ENCODE results near the gene AMOTL1. TPM values are rescaled to one million over a fixed set of nuclear protein-coding genes. Genes with fewer than 3 reads are reported as not detected.
"Not testable (repeated sequence)": the region's sequence is repeated elsewhere in the genome, so short reads cannot be mapped to it uniquely, and the experiment has no call there.

The AMOTL1 gene
- polyA plus RNA-seq, 3 donors, result 39.1 to 49.9 (median 47.3) TPM

- no peak for DNase-seq (ENCODE audit: extremely low read depth in 1 of 11, low read depth in 9 of 11, low spot score in 4 of 11)
These were observed 67.4 kb downstream of the AMOTL1 start for GRCh38 chr11:94835594-94835927.

- DNase-seq (ENCODE audit: extremely low read depth in 1 of 11, low read depth in 9 of 11, low spot score in 4 of 11), result no peak
These were observed 69.2 kb downstream of the AMOTL1 start for GRCh38 chr11:94837317-94837716.

GRCh38 chr11:94838027-94838731, 70.0 kb downstream of the AMOTL1 start:
- no peak for DNase-seq (ENCODE audit: extremely low read depth in 1 of 11, low read depth in 9 of 11, low spot score in 4 of 11)

DNA sequence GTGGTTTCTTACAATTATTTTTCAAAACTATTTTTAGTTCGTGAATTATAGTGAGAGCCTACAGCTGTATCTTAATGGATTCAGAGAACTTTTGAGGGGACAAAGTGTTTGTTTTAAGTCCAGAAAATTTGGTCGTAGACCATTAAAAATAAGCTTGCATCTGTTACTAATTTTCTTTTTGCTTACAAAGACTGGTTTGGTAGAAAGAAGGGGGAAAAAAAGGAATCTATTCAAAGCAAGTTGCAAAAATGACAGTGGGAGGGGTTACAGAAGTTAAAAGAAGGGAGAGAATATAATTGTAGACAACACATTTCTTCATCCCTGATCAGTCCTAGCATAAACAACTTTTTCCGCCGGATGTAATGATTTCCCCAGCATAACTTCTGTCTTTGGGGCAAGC, 72.1 kb downstream of the AMOTL1 start:
- peak in 8 of 11 donors; percentile 12 to 57 (median 28) for DNase-seq (ENCODE audit: extremely low read depth in 1 of 11, low read depth in 9 of 11, low spot score in 4 of 11)

DNA sequence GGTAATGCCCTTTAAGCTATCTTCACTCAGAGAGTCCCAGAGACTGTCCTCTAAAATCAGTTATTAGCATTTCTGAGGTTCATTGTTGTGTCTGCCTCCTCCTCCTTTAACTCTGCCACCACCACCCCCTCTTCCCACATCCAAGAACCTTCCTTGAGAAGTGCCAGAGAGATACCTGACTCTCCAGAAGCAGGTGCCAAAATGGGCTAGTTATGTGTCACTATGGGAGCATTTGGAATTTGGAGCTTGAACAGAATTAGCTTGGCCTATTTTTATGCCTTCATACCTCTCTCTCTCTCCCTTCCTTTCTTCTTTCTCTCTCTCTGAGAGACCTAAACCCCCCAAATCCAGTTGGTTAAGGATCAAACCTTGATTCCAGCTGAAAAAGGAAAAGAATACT, 75.9 kb downstream of the AMOTL1 start:
- DNase-seq (ENCODE audit: extremely low read depth in 1 of 11, low read depth in 9 of 11, low spot score in 4 of 11), result no peak

GRCh38 chr11:94845622-94846021, 77.5 kb downstream of the AMOTL1 start:
- DNase-seq (ENCODE audit: extremely low read depth in 1 of 11, low read depth in 9 of 11, low spot score in 4 of 11), result no peak

DNA sequence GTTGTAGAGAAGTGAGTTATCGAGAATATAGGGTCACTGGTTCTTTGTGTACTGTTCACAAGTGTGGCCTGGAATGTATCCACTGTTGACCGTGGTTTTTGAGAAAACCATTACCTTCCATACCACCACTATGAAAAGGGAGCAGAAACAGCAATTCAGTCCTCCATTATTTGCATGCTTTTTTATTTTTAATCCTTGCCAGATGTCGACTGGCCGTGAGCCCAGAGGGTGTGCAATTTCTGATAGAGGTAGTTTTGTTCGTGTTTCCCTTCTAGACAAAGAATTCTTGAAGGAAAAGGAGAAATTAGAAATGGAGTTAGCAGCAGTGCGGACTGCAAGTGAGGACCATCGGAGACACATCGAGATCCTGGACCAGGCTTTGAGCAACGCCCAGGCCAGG, 81.7 kb downstream of the AMOTL1 start:
- DNase-seq (ENCODE audit: extremely low read depth in 1 of 11, low read depth in 9 of 11, low spot score in 4 of 11), result no peak

DNA sequence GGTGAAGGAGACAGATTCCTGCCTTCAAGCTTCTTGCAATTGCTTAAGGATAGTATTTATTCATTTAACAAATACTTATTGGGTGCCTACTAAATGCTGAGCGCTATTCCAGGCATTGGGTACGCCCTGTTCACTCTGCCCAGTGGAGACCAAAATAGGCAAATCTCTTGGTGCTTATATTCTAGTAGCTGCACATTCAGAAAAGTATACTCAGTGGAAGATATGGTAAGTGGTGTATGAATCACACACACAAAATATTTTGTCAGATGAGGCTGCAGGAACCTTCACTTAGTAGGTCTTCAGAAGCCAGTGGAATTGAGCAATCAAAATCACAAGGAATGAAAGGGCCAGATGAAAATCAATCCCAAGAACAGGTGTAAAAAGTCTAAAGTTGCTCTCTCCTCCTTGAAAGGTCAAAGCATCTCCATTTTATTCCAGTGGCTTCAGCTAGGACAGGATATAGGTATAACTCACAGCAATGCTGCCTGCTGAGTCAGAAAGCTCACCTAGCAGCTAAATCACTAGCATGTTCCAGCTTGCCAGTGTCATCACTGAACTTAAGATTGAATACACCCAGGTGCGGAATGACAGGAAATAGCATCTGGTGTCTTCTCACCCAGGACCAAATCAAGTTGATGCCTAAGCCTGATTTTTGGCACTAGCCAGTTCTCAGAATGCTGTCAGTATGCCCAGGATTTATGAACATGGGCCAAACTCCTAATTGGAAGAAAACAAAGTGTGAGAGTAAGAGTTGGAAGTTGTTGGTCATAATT, 83.9 kb downstream of the AMOTL1 start:
- no peak for DNase-seq (ENCODE audit: extremely low read depth in 1 of 11, low read depth in 9 of 11, low spot score in 4 of 11)

- DNase-seq (ENCODE audit: extremely low read depth in 1 of 11, low read depth in 9 of 11, low spot score in 4 of 11), result not testable (repeated sequence)
These were observed 85.1 kb downstream of the AMOTL1 start for GRCh38 chr11:94853288-94853687.

GRCh38 chr11:94853836-94854235, 85.7 kb downstream of the AMOTL1 start:
- no peak for DNase-seq (ENCODE audit: extremely low read depth in 1 of 11, low read depth in 9 of 11, low spot score in 4 of 11)

DNA sequence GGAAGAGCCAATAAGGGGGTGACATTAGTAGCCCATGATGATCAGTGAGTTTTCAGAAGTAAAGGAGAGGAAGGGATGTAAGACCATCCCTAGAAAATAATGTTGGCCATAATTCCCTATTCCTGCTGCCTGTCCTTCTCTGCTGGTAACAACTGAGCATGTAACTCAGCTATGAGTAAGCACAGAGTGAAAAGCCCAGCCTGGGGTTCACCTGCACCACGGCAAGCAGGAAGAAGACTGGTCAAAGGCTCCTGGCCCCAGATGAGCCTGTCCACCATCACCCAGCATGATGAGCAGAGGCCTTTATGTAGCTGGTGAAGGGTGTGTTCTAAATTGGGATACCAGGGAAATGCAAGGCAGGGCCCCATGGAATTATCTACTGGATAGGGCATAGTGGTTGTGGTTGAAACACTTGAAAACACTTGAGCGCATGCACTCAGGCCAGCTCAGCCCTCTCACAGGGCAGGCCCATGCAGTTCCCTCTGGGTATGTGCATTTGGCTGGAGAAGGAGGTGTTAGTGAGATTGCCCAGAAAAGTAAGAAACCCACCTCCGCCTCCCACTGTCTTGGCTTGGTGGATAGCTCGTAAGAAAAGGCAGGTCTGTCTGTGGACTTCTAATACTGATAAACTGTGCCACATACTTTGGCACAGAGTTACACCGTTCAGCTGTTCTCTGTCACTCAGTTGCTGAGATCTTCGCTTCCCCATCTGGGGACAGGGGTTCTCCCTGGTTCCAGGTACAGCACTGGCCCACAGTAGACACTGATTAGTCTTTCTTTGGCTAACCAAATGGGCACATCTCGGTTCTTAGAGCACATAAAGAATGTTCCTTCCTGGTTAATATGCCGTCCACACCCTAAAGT, 86.8 kb downstream of the AMOTL1 start:
- no peak for DNase-seq (ENCODE audit: extremely low read depth in 1 of 11, low read depth in 9 of 11, low spot score in 4 of 11)

- no peak for DNase-seq (ENCODE audit: extremely low read depth in 1 of 11, low read depth in 9 of 11, low spot score in 4 of 11)
These were observed 87.5 kb downstream of the AMOTL1 start for GRCh38 chr11:94855666-94856065.

- no peak for DNase-seq (ENCODE audit: extremely low read depth in 1 of 11, low read depth in 9 of 11, low spot score in 4 of 11)
These were observed 88.3 kb downstream of the AMOTL1 start for GRCh38 chr11:94856443-94856842.

- no peak for DNase-seq (ENCODE audit: extremely low read depth in 1 of 11, low read depth in 9 of 11, low spot score in 4 of 11)
These were observed 89.2 kb downstream of the AMOTL1 start for GRCh38 chr11:94857337-94857736.

DNA sequence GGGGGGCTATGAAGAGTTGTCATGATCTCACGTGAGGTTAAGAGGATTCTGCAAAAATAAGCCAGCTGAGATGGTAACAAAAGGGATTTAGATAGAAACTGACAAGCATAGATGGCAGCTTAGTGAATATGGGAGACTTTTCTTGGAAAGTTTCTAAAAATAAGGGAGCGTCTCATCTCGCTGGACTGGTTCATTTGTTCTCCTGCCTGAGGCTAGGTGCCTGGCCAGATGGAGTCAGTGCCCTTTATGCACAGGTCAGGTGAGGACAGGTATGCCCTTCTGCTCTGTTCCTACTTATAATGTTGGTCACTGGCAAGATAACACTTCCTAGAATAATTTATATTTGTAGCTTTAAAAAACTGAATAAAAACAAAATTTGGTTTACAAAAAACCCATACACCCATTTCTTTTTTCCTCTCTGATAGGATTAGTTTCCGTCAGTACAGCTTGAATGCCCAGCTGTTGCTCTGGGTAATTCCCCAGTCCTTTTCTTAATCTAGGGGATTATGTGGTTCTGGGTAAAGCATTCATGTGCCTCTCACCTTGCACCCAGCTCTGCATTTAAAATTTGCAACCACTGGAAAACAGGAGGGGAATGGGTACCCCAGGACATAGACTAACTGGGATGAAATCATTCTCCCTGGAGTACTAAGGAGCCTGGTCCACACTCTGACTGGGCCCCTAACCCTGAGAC, 90.0 kb downstream of the AMOTL1 start:
- no peak for DNase-seq (ENCODE audit: extremely low read depth in 1 of 11, low read depth in 9 of 11, low spot score in 4 of 11)

GRCh38 chr11:94860333-94860732, 92.2 kb downstream of the AMOTL1 start:
- no peak for DNase-seq (ENCODE audit: extremely low read depth in 1 of 11, low read depth in 9 of 11, low spot score in 4 of 11)

- no peak for DNase-seq (ENCODE audit: extremely low read depth in 1 of 11, low read depth in 9 of 11, low spot score in 4 of 11)
These were observed 93.2 kb downstream of the AMOTL1 start for GRCh38 chr11:94861306-94861845.

GRCh38 chr11:94862926-94863880, 95.0 kb downstream of the AMOTL1 start:
- no peak for DNase-seq (ENCODE audit: extremely low read depth in 1 of 11, low read depth in 9 of 11, low spot score in 4 of 11)

Measured in renal cortex interstitium (tissue), 11 donors.